T-helper 1 cell treated with Interleukin-12 subunit alpha and Interleukin-12 subunit beta and Interleukin-4 antibody, amounts not matched to agents 30 ng/mL and 1 ng/mL, for 36 hours (primary cell): Measurements from ENCODE around the gene SORCS2. TPM values are rescaled to one million over a fixed set of nuclear protein-coding genes. Genes with fewer than 3 reads are reported as not detected.

Source experiments
- intact Hi-C: fragments of 100-400 bp; cut with micrococcal nuclease; formaldehyde crosslinking; loops from one replicate; pipeline ENCODE4 v1.15.1; 2024
- total RNA-seq: library from RNA; stranded (reverse); gene quantifications from 2 replicates; pipeline ENCODE4 v1.2.3, GENCODE V29; 2022

SORCS2 gene
- total RNA-seq, 1 donor from 2014 or later: not detected

DNA sequence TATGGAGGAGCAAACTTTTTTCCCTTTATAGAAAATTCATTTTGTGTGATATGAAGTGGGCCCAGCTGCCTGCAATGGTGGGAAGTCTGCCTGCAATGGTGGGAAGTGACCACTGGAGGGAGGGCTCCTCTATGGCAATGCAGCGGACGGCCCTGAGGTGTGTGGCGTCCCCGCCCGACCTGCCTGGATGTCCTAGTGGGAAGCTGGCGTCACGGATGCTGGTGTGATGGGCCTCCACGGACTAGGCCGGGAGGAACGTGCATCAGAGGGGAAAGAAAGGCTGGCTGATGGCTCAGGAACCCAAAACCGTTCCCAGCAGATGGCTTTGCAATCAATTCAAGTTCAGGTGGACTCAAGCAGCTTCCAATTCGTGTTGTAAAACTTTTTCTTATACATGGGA lies 569.4 kb downstream of the SORCS2 start:
- intact Hi-C loops: loop anchor here (5.0 kb wide), 1 partner anchor 226 kb away; no protein-coding TSS in a partner anchor

DNA sequence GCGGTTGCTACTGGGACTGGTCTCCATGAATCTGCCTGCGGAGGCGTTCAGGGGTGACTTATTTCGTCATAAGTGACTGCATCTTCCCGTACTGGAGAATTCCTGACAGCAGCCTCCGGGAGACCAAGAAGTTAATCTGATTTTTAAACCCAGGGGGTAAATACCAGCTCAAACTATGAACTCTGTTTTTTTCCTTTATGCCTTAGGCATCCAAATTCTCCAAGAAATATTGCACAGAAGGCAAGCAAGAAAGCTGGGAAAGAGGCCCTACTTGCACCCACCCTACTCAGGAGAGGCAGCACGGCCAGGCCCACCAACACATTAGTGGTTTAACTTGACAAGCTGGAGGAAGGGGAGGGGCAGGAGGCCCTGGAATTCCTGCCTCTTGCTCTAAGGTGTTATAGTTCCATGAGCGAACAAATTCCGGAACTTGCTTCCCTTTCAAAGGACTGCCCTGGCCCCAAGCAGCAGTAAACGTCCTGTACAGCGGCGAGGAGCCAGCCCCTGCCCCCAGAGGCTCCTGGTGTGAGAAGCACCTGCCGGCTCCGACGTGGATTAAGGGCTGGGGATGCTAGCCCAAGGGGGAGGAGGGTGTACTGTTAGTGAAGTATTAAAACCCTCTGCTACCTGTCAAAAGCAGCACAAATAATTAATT lies 570.2 kb downstream of the SORCS2 start:
- intact Hi-C loops: loop anchor here (5.0 kb wide), 1 partner anchor 225 kb away; no protein-coding TSS in a partner anchor

DNA sequence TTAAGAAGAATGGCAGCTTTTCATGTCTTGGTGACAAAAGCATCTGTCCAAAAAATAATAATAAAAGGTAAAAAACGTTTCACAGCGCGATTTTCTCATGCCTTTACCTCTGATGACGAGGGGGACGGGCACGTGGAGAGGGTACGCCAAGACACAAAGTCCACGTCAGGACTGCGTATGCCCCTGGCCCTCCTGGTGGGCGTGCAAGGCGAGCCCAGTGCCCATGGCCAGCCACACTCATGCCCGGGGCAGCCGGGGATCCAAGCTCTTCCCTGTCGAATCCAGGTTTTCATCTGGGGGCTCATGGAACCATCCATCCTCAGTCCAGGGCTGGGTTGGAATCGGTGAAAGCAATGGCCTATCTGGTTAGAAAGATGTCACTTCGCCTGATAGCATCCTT lies 570.8 kb downstream of the SORCS2 start:
- intact Hi-C loops: loop anchor here (5.0 kb wide), 1 partner anchor 224 kb away; no protein-coding TSS in a partner anchor

DNA sequence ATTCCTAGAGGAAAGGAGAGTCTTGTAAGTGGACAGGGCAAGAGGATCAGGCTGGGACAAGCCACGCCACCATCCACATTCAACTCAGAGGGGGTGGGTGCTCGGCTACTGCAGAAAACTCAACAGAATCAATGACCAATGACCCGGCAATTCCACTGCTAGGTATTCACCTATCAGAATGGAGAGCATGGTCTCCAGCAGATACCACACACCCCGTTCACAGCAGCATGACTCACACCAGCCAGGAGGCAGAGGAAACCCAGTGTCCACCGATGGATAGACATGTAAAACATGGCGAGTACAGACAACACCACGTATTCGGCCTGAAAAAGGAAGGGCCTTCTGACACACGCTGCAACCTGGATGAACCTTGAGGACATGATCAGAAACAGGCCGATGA lies 571.5 kb downstream of the SORCS2 start:
- intact Hi-C loops: loop anchor here (5.0 kb wide), 1 partner anchor 224 kb away; no protein-coding TSS in a partner anchor

DNA sequence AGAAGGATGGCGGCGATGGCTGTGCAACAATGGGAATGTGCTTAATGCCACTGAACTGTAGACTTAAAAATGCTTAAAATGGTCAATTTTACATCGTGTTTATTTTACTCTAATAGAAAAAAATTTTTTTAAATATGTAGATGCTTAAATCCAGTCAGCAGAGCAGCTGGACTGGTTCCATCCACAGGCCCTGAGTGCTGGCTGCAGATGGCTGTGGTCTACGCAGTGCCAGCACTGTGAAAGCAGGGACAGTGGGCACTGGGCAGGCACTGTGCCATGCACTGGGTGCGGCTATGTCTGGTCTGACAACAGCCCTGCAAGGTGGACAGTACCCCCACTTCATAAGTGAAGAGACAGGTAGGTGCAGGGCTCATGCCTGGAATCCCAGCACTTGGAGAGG lies 572.1 kb downstream of the SORCS2 start:
- intact Hi-C loops: loop anchor here (5.0 kb wide), 1 partner anchor 223 kb away; no protein-coding TSS in a partner anchor

DNA sequence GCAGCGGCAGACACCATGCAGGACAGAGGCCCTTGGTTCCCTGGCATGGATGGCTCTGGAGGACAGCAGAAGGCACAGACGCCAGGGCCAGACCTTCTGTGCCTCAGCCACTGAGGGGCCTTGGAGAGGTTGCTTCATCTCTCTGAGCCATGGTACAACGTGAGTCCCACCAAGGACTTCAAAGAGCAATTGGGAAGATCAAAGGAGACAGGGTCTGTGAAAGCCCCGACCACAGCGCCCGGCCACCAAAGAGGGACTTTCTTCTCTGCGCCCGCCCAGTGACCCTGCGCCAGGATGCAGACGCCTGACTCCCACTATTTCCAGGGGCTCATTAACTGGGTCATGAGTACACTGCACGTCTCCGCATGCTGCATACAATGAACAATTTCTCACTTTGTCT lies 573.3 kb downstream of the SORCS2 start:
- intact Hi-C loops: no loop called here

DNA sequence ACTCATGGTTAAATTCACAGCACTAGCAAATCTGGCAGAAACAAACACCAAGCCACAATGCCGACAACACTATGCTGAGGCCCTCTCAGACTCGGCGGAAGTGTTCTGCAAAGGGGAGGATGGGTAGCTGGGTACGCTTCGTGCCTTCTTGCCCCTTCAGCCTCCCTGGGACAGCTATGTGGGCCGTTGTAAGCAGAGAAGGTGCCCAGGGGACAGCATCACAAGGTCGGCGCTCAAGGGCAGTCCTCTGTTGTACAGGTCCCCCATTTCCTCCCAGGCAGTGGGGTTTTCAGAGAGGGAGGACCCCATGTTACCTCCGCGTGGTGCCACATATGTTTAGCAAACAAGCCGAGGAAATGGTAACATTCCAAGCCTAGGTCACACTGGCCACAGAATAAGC lies 573.7 kb downstream of the SORCS2 start:
- intact Hi-C loops: no loop called here

DNA sequence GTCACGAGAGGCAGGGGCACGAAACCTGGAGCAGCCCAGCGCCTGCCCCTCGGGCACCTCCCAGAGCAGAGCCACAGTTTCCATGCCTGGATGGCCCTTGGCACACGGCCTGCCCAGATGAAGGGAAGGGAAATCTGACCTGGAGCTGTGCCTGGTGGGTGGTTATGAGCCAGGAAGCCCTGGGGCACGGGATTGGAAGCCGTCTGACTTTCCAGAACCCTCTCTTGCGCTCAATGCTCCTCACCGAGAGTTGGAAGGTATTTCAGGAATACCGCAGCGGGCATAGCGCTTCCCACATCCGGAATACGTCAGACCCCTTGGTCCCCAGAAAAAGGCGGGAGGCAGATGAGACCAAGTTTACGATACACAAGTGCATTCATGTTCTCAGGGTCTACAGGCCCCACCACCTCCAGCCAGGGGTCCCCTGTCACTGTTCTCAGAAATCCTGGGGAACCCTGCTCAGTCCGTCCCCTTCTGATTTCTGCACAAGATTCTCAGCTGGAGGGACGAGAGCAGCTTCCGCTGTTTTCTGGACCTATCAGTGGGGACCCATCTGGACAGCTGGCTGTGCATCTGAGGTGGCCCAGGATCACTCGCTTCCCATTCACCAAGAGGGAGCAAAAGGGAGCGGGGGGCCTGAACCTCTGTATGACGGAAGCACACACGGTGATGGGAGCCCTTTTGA lies 574.5 kb downstream of the SORCS2 start:
- intact Hi-C loops: no loop called here

DNA sequence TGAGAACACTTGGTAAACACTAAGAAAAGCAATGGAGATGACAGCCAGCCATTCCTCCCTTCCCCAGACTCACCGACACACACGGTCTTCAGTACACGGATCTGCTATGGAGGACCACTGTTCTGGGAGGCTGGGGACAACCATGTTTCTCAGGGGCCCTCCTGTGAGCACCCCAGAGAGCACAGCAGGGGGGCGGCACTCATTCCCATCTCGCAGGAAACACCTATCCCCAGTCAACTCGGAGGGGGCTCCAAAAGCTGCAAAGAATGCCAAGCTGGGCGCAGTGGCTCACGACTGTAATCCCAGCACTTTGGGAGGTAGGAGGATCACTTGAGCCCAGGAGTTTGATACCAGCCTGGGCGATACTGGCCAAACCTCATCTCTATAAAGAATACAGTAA lies 575.2 kb downstream of the SORCS2 start:
- intact Hi-C loops: no loop called here

DNA sequence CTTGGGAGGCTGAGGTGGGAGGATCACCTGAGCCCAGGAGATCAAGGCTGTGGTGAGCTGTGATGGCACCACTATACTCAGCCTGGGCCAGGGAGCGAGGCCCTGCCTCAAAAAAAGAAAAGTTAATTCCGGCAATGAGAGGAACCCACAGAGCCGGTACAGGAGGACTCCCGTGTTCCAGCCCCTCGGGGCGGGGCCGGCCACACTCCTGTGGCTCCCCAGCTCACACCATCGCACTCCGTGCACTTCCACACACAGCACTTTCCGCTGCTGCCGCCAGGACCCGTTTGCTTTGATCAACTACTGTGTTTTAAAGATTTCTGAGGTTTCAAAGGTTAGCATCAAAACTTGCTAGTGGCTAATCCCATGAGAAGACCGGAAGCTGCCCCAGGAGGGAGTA lies 575.6 kb downstream of the SORCS2 start:
- intact Hi-C loops: no loop called here

DNA sequence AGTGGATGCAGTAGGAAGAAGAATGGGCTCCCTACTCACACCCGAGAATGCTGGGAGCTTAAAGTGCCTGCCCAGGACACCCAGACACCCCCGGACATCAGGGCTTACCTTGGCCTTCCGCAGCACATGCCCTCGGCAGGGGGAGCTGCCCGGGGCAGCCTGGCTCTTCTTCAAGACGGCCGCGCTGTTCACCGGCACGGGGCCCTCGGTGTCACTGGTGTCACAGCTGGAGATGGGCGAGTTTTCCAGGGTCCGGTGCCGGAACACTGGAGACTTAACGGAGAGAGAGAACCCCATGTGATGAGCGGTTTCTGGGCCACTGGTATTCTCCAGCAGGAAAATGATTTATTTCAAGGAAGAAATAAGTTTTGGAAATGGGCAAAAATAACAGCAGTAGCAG lies 576.4 kb downstream of the SORCS2 start:
- intact Hi-C loops: no loop called here

DNA sequence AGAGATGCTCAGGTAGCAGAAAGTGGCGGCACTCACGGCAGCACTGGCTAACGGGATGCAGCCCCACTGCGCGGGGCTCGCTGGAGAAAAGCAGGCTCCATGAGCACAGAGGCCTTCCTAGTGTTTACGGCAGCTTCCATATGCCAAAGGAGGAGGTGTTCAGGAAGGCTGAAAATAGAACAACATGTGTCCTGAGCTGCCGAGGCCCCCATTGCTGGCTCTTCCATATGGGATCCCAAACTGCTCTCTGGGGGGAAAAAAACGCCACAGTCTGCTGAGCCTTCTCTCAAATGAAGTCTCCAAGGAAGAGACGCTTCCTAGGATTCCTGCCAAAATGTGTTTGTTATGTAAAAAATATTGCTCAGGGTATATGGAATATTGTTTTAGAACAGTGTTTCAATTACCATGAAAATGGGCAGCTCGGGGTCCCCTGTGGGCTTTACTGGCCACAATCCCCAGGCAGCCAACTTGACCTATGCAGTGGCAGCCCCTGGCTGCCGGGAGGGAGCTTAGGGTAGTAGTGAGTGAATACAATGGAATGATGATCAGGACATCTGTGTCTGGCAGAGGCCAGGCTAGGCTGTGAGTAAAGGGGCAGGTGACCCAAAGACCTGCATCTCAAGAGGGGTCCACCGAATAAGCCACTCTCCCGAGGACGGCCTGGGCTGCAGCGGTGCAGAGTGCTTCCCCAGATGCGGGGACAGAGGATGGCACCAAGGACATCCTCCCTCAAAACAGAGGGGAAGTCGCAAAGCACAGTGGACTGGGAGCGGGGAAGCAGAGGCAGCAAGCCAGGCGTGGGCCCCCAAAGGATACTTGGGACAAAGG lies 577.3 kb downstream of the SORCS2 start:
- intact Hi-C loops: loop anchor here (1.0 kb wide), 2 partner anchors 33 to 218 kb away; no protein-coding TSS in a partner anchor

DNA sequence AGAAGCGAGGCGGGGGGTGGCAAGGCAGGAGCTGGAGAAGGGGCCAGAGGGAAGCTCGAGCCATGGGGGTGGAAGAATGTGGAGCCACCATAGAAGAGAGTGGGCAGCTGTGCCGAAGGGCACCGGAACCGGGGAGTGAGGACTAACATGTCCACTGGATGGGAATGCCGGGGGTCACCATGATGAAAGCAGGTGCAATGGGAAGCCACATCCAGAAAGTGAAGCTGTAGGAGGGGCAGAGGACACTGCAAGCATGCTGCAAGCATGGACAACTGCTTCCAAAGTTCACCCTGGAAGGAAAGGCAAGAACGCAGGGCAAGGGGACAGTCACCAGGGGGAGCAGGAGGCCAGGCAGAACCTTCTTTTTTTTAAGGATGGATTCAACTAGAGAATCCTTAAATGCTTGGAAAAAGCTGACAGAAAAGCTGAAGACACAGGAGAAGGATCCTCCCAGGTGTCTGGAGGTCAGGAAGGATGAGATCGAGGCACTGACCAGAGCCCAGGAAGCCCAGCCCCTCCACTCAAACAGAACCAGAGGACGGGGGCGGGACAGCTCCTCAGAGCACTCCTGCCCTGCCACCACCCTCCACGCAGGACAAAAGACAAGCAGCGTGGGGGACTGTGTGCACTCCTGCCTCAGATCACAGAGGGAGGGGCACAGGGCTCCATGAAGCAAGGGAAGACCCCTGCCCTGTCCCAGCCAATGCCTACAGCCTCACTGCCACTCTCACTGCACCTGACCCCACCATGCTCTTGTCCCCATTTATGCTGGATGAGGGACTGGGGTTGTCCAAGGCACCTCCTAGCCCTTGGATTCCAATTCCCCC lies 578.1 kb downstream of the SORCS2 start:
- intact Hi-C loops: loop anchor here (1.0 kb wide), 3 partner anchors 11 to 217 kb away; no protein-coding TSS in a partner anchor

DNA sequence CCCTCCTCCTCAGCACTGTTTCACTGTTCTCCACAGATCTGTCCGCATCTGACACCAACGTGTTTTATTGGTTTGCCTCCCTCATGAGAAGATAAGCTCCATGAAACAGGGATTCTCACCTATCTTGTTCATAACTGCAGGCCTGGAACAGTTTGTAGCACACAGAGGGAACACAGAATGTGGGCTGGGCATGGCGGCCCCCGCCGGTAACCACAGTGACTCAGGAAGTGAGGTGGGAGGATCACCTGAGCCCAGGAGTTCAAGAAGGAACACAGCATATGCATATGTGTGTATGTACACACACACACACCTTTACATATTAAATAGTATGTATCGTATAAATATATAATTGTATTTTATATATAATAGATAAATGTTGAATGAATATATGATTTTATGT lies 578.7 kb downstream of the SORCS2 start:
- intact Hi-C loops: loop anchor here (1.0 kb wide), 1 partner anchor 12 kb away; no protein-coding TSS in a partner anchor

DNA sequence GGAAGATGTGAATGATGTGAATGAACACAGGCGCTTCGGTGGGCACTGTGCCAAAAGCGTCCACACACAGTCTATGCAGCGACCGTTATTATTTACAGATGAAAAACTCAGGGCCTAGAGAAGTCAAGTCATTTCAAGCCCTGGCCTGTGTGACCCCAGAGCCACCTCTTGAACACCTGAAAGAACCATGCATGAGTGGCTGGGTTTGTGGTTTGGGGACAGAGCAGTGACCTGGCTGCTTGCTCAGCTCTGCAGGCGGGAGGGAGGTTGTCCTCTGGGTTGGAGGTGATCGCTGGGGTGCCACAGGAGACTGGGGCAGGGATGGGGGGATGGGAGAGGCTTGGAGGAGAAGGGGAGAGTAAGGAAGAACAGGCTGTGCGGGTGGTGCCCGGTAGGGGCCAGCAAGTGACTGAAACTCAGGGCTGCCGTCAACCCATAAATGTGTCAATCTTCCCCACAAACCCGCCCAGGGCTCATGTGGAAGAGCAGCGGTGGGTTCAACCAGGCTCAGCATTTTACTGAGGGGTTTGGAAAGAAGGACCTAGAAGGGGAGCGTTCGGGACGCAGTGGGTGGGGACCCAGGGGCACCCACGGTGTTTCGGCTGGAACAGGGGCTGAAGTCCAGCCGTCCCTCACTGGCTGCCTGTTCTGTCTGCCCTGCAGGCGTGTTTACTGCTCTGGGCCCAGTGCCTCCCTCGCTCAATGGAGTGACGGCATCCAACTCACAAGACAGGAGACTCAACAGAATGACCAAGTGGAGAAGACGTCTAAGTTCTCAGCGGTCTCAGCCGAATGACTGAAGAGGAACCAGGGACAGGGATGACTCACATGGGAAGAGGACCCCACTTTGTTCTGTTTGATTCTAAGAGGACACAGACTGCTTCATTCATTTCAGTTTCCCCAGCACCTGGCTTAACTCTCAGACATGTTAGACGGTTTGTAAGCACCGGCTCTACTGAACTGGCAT lies 579.5 kb downstream of the SORCS2 start:
- intact Hi-C loops: loop anchor here (1.0 kb wide), 1 partner anchor 13 kb away; no protein-coding TSS in a partner anchor

DNA sequence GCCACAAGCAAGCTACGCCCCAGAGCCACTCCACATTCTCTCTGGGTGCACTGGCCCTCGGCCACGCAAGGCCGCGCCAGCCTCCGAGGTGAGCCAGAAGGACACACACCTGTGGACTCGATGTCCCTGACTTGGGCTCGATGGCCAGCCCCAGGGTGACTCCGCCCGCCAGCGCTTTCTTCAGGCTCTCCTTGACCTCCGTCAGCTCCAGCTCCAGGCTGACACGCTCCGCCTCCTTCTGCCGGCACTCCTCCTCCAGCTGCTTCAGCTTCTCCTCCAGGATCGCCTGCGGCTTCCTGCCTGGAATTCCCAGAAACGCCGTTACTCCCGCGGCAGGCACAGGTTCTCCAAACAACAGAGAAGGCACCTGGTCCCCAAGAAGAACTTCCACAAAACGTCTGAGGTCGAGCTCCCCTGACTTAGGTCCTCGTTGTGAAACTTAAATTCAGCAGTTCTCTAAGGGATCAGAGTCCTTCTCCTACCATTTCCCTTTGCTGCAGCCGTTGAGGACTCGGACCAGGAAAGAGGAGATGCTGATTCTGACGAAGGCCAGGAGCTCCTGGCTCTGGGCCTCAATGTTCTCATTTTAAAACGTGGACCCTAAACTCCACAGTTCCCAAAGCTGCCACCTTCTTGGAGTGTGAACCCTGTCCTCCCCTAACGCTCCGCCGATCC lies 580.5 kb downstream of the SORCS2 start:
- intact Hi-C loops: no loop called here

DNA sequence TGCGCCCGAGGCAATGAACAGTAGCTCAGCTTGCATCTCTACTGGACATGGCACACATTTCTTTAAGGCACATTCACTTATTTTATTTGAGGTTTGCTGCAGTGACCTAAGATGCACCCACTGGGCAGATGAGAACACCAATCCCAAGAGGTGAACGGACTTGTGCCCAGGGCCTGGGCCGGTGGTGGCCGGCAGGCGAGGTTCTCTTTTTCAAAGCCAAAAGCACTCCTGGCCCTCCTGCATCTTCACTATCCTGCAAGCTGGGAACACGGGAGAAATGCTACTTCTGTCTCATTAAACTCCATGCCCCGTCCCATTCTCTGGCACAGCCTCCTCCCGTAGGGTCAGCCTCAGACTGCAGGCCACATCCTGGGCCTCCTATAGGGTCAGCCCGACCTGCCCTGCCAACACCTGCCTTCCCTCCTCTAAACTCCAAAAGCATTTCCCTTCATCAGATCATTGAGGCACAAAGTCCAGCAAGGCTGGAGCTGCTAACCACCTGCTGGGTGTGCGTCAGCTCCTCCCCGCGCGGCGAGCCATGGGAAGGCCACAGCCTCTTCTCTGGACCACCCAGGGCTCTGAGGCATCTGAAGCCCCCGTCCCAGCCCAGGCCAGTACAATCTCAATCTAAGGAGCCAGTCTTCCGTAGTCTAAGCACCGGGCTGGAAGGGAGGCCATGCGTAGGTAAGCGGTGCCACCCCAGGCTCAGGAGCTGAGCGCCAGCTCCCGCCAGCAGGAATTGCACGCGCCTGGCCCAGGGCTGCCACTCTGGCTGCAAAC lies 581.3 kb downstream of the SORCS2 start:
- intact Hi-C loops: no loop called here
